Measurements from ENCODE around the gene SYTL3. TPM values are rescaled to one million over a fixed set of nuclear protein-coding genes. Genes with fewer than 3 reads are reported as not detected.

Gene SYTL3
- total and polyA plus RNA-seq, 10 of the 15 experiments (the other 5 are each of a cell fraction or from before 2014, with no cell fraction given), result 3.3 to 12.1 (median 6.9) TPM

GRCh38 chr6:158786645-158787304 lies 136.9 kb downstream of the SYTL3 start:
- Histone ChIP-seq H2AFZ (ENCODE audit: control insufficient read depth, low read depth, low read length) (no peak overlapping the region), H3K4me1 (ENCODE audit: control insufficient read depth, insufficient read depth, low read length) (peaks cover 22% of the 10 kb centered on the region), H3K36me3 (ENCODE audit: control insufficient read depth in 2 of 2, insufficient read depth in 2 of 2, low read length in 1 of 2) (peaks cover 48 to 66% of the 10 kb centered on the region in 2 experiments), H3K9ac (ENCODE audit: control insufficient read depth, insufficient read depth, low read length) (no peak overlapping the region), H4K20me1 (ENCODE audit: control insufficient read depth, insufficient read depth) (no peaks in the 10 kb centered on the region; the same call in 1 of the 2 replicates), H3K79me2 (ENCODE audit: control insufficient read depth, insufficient read depth, low read length) (peaks cover 26% of the 10 kb centered on the region), H3K27me3 (replicated peaks in 1 of 2; ENCODE audit: control insufficient read depth in 2 of 2, insufficient read depth in 2 of 2, low read length in 1 of 2) (no peaks in the 10 kb centered on the region), H3K27ac (ENCODE audit: control insufficient read depth, insufficient read depth) (no peak overlapping the region), H3K4me2 (ENCODE audit: control insufficient read depth, insufficient read depth) (no peak overlapping the region), H3K4me3 (no peak overlapping the region), H3K9me3 (replicated peaks; ENCODE audit: control insufficient read depth, insufficient read depth, low read length) (no peaks in the 10 kb centered on the region)
- TSS peak; percentile 30 for BruUV-seq (replicated peaks)
- ChIA-PET POLR2A (no interaction called here), RAD21 (ENCODE audit: unreplicated experiment) (interaction anchor here (0.8 to 1.6 kb wide), 2 partner anchors 10 to 213 kb away, joined by 3 read pairs; partner anchors contain the start of gene RSPH3), SMC1A (ENCODE audit: uncharacterized antibody, unreplicated experiment) (interaction anchor here (0.8 to 1.8 kb wide), 2 partner anchors 27 to 188 kb away, joined by 4 to 6 read pairs; no protein-coding TSS in a partner anchor), CTCF (no interaction called here)
- in situ Hi-C loops (cut with MboI), result loop anchor here (5.0 kb wide), 1 partner anchor 79 kb away; no protein-coding TSS in a partner anchor
- no peak for TF ChIP-seq MXI1 (IDR thresholded peaks at IDR 0.05; ENCODE audit: low read depth, low read length)
- TF ChIP-seq MTA3 (IDR thresholded peaks at IDR 0.05; ENCODE audit: borderline replicate concordance, low read length), result no peak
- no peak for TF ChIP-seq ZNF207 (IDR thresholded peaks at IDR 0.05; ENCODE audit: borderline replicate concordance)
- no peak for TF ChIP-seq CEBPB (IDR thresholded peaks at IDR 0.05; ENCODE audit: borderline replicate concordance in 1 of 2, low read depth in 2 of 2, low read length in 2 of 2)
- TF ChIP-seq SKIL (IDR thresholded peaks at IDR 0.05; ENCODE audit: low read depth, poor library complexity, severe bottlenecking), result no peak
- TF ChIP-seq GATAD2B (conservative IDR thresholded peaks at IDR 0.05; ENCODE audit: low read depth), result no peak
- no peak for TF ChIP-seq BMI1 (IDR thresholded peaks at IDR 0.05; ENCODE audit: borderline replicate concordance)
- TF ChIP-seq HDGF (IDR thresholded peaks at IDR 0.05), result no peak
- no peak for TF ChIP-seq RAD51 (IDR thresholded peaks at IDR 0.05)
- no peak for TF ChIP-seq POLR2A (IDR thresholded peaks at IDR 0.05; ENCODE audit: low read depth, low read length)
- no peak for TF ChIP-seq ZNF24 (IDR thresholded peaks at IDR 0.05)
- no peak for TF ChIP-seq USF2 (IDR thresholded peaks at IDR 0.05; ENCODE audit: borderline replicate concordance, low read depth, low read length)
- no peak for TF ChIP-seq BCLAF1 (IDR thresholded peaks at IDR 0.05)
- ATAC-seq (no peak), DNase-seq (ENCODE audit: low read depth, low spot score) (no peak), FAIRE-seq (no peak)
- WGBS (ENCODE audit: insufficient coverage, insufficient replicate concordance, low lambda C conversion rate, missing lambda C conversion rate), result 97% methylated on average over 6 of the region's 6 CpGs
- intact Hi-C loops (cut with micrococcal nuclease; ENCODE audit: unreplicated experiment), result no loop called here

All from GM12878 (cell line).